PC-3 (cell line): ENCODE results near the gene FOXN3.

Experiments used
- EZH2phosphoT487 ChIP-seq: fragments of 300-600 bp; sonication (generic); IDR thresholded peaks from 2 replicates; pipeline ENCODE4 v1.6.1; 2018; ENCODE audit warnings: mild to moderate bottlenecking, antibody characterized with exemption, low read length, borderline replicate concordance
- TF ChIP-seq, protein P1 (sequence below): fragments of 300-600 bp; sonication (generic); conservative IDR thresholded peaks from 2 replicates; pipeline ENCODE4 v1.5.1; 2017; ENCODE audit warnings: antibody characterized with exemption, low read depth, mild to moderate bottlenecking, low read length

DNA sequence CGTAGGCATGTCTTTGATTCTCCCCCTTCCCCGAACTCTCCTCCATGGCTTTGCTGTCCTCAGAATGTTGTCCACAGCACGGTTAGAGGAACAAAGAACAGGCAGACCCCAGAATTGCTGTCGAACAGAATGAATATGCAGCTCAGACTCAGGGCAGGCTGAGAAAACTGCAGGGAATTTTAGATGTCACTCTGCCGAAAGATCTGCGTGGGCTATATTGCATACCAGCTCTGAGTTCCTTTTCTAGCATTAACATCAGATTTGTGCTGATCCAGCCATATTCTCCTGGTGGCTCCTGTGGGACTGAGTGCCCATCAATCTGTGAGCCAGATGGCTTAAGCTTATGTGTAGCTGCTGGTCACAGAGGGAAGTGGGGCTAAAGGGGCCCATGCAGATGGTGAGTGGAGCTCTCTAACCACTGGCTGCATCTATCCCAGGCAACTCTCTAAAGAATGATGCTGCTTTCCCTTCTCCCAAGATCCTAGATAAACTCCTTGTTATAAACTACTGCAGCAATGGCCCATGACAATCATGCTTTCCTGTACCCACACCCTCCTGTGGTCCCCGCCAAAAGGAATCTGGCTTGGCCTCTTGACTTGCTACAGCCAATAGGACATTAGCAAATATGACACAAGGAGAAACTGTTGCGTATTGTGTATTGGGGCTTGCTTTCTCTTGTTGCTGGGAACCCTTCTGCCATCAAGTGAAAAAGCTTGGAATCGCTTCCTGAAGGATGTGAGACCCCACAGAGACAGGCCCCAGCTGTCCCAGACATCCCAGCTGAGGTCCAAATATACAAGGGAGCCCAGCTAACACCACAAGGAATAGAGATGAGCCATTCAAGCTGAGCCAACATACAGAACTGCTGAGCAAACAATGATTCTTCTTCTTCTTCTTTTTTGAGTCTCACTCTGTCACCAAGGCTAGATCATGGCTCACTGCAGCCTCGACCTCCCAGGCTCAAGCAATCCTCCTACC, 101.3 kb downstream of the FOXN3 start:
- TF ChIP-seq, protein P1, sequence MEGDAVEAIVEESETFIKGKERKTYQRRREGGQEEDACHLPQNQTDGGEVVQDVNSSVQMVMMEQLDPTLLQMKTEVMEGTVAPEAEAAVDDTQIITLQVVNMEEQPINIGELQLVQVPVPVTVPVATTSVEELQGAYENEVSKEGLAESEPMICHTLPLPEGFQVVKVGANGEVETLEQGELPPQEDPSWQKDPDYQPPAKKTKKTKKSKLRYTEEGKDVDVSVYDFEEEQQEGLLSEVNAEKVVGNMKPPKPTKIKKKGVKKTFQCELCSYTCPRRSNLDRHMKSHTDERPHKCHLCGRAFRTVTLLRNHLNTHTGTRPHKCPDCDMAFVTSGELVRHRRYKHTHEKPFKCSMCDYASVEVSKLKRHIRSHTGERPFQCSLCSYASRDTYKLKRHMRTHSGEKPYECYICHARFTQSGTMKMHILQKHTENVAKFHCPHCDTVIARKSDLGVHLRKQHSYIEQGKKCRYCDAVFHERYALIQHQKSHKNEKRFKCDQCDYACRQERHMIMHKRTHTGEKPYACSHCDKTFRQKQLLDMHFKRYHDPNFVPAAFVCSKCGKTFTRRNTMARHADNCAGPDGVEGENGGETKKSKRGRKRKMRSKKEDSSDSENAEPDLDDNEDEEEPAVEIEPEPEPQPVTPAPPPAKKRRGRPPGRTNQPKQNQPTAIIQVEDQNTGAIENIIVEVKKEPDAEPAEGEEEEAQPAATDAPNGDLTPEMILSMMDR: no peak
- TF ChIP-seq EZH2phosphoT487: no peak
